NCI-H2196 treated with DMSO at 0.1 percent for 48 hours (cell line): Measurements from ENCODE around the gene KXD1.
"Not testable (repeated sequence)": the region's sequence is repeated elsewhere in the genome, so short reads cannot be mapped to it uniquely, and the experiment has no call there.

Experiments
- DNase-seq: peaks from one replicate; lab custom pipeline; 2025; ENCODE audit not compliant: unreplicated experiment; lab: John Stamatoyannopoulos, UW

KXD1 gene

GRCh38 chr19:18533058-18533457, 24.6 kb upstream of the KXD1 start:
- no peak for DNase-seq

- no peak for DNase-seq
These were observed 21.2 kb upstream of the KXD1 start for GRCh38 chr19:18536475-18536874.

GRCh38 chr19:18537431-18537830, 20.2 kb upstream of the KXD1 start:
- no peak for DNase-seq

- DNase-seq, result no peak
These were observed 19.6 kb upstream of the KXD1 start for GRCh38 chr19:18538115-18538514.

GRCh38 chr19:18539372-18539771, 18.3 kb upstream of the KXD1 start:
- DNase-seq, result no peak

GRCh38 chr19:18540200-18540599, 17.5 kb upstream of the KXD1 start:
- not testable (repeated sequence) for DNase-seq

- DNase-seq, result no peak
These were observed 16.2 kb upstream of the KXD1 start for GRCh38 chr19:18541258-18541991.

- no peak for DNase-seq
These were observed 15.4 kb upstream of the KXD1 start for GRCh38 chr19:18541992-18542940.

- DNase-seq, result peak; percentile 74
These were observed 14.5 kb upstream of the KXD1 start, which contains the start of gene FKBP8 for GRCh38 chr19:18542941-18543813. Gene FKBP8 (minus strand): TSS chr19:18543573. CDS start chr19:18541970, 1,603 bp downstream.

- peak; percentile 49 for DNase-seq
These were observed 13.7 kb upstream of the KXD1 start for GRCh38 chr19:18543814-18544475.

- no peak for DNase-seq
These were observed 6.0 kb upstream of the KXD1 start for GRCh38 chr19:18551631-18552030.

- no peak for DNase-seq
These were observed 509 bp downstream of the KXD1 start for GRCh38 chr19:18558202-18558555.

GRCh38 chr19:18558604-18559003, 934 bp downstream of the KXD1 start:
- DNase-seq, result no peak

GRCh38 chr19:18559685-18560084, 2.0 kb downstream of the KXD1 start:
- DNase-seq, result no peak

GRCh38 chr19:18562086-18562485, 4.4 kb downstream of the KXD1 start:
- no peak for DNase-seq

GRCh38 chr19:18566953-18567352, 9.3 kb downstream of the KXD1 start:
- no peak for DNase-seq

GRCh38 chr19:18568367-18568766, 10.7 kb downstream of the KXD1 start:
- no peak for DNase-seq

GRCh38 chr19:18571564-18572344, 14.1 kb downstream of the KXD1 start, which contains the start of gene UBA52:
Gene UBA52 (plus strand): TSS chr19:18571857. CDS start chr19:18573301, 1,444 bp downstream.
- DNase-seq, result peak; percentile 96

GRCh38 chr19:18574691-18575291, 17.1 kb downstream of the KXD1 start:
- no peak for DNase-seq
